Tibial nerve (tissue), 4 donors: Measurements from ENCODE around the gene USP32. TPM values are rescaled to one million over a fixed set of nuclear protein-coding genes. Genes with fewer than 3 reads are reported as not detected.

Experiments
- DNase-seq, 2 donors: peaks; one replicate each; pipeline ENCODE4 v3.0.0-alpha.2; 2019; ENCODE audit warnings: low spot score in 2 of 2
- H3K27ac ChIP-seq, 4 donors: fragments of 200-600 bp; sonication (generic) in 3 of 4; one replicate each; pipeline ENCODE4 v1.5.1; 2017 to 2019; ENCODE audit warnings: mild to moderate bottlenecking in 1 of 4
- H3K27me3 ChIP-seq, 2 donors: fragments of 200-600 bp; sonication (generic) in 1 of 2; one replicate each; pipeline versions ENCODE4 v1.5.1 to v1.6.0; 2017 to 2019
- H3K36me3 ChIP-seq, 3 donors: fragments of 200-600 bp; sonication (generic); one replicate each; pipeline ENCODE4 v1.5.1; 2018 to 2019
- H3K4me1 ChIP-seq, 4 donors: fragments of 200-600 bp; sonication (generic) in 3 of 4; one replicate each; pipeline ENCODE4 v1.5.1; 2017 to 2019
- H3K4me3 ChIP-seq, 4 donors: fragments of 200-600 bp; sonication (generic) in 3 of 4; one replicate each; pipeline ENCODE4 v1.5.1; 2017 to 2019; ENCODE audit warnings: mild to moderate bottlenecking in 1 of 4, moderate library complexity in 1 of 4
- H3K9me3 ChIP-seq, 4 donors: fragments of 200-600 bp; sonication (generic) in 3 of 4; one replicate each; pipeline ENCODE4 v1.5.1; 2017 to 2019
- CTCF ChIP-seq, 5 experiments: fragments of 200-600 bp in 3 of 5; fragments of 450-650 bp in 2 of 5; sonication (generic) in 3 of 5; IDR thresholded peaks; one replicate each; pipeline ENCODE4 v1.5.1; 2016 to 2019; ENCODE audit warnings: antibody characterized with exemption in 5 of 5, mild to moderate bottlenecking in 3 of 5, moderate library complexity in 2 of 5
- EP300 ChIP-seq, 2 donors: sonication (generic); formaldehyde crosslinking; IDR thresholded peaks; one replicate each; pipeline ENCODE4 v1.6.1; 2017; ENCODE audit warnings: antibody characterized with exemption in 2 of 2, mild to moderate bottlenecking in 1 of 2
- POLR2A ChIP-seq, 2 donors: fragments of 450-650 bp; IDR thresholded peaks; one replicate each; pipeline ENCODE4 v1.6.1; 2017; ENCODE audit warnings: antibody characterized with exemption in 2 of 2, mild to moderate bottlenecking in 2 of 2, moderate library complexity in 2 of 2
- WGBS, 2 donors: methylation state at CpG; one replicate each; pipeline ENCODE4 v1.1.5; 2018; 5-methylcytosine and 5-hydroxymethylcytosine counted together
- total RNA-seq, 4 donors: library from RNA; depleted of rRNA; stranded (reverse); fragments of >200 nt; gene quantifications; one replicate each; pipeline ENCODE4 v1.1.0, GENCODE V29; 2016

USP32 gene
- total RNA-seq, 4 donors from 2014 or later = 49.6 to 64.7 (median 56.5) TPM

- Histone ChIP-seq H3K9me3 (no peaks in the 10 kb centered on the region), H3K27ac (no peak overlapping the region), H3K27me3 (peaks cover 0 to 1% of the 10 kb centered on the region in 2 donors), H3K4me3 (no peak overlapping the region), H3K4me1 (peaks cover 0 to 32% (median 5%) of the 10 kb centered on the region in 4 donors), H3K36me3 (no peaks in the 10 kb centered on the region)
- no peak for DNase-seq
- WGBS, 2 donors = 52 to 57% methylated on average over 10 of the region's 10 CpGs
- no peak for TF ChIP-seq CTCF (IDR thresholded peaks at IDR 0.05)
- no peak for TF ChIP-seq EP300 (IDR thresholded peaks at IDR 0.05)
- TF ChIP-seq POLR2A (IDR thresholded peaks at IDR 0.05) = no peak
Observed at GRCh38 chr17:60169921-60170817, 221.8 kb downstream of the USP32 start.

GRCh38 chr17:60168654-60169053, 223.3 kb downstream of the USP32 start:
- Histone ChIP-seq H3K9me3 (no peaks in the 10 kb centered on the region), H3K27me3 (peaks cover 0 to 12% of the 10 kb centered on the region in 2 donors), H3K36me3 (no peaks in the 10 kb centered on the region), H3K4me3 (no peak overlapping the region), H3K27ac (no peak overlapping the region), H3K4me1 (peaks cover 0 to 24% (median 5%) of the 10 kb centered on the region in 4 donors)
- no peak for DNase-seq
- TF ChIP-seq EP300 (IDR thresholded peaks at IDR 0.05) (no peak), POLR2A (IDR thresholded peaks at IDR 0.05) (no peak), CTCF (IDR thresholded peaks at IDR 0.05) (no peak)
- WGBS, 2 donors = 71 to 76% methylated on average over 6 to 7 of the region's 7 CpGs

- no peaks in the 10 kb centered on the region for H3K36me3 ChIP-seq
- 44 to 51% methylated on average over 11 of the region's 11 CpGs for WGBS, 2 donors
- no peak for TF ChIP-seq POLR2A (IDR thresholded peaks at IDR 0.05)
- TF ChIP-seq EP300 (IDR thresholded peaks at IDR 0.05) = no peak
- TF ChIP-seq CTCF (IDR thresholded peaks at IDR 0.05) = no peak
- H3K9me3 ChIP-seq = no peaks in the 10 kb centered on the region
- H3K4me1 ChIP-seq = peaks cover 0 to 19% (median 5%) of the 10 kb centered on the region in 4 donors
- H3K27ac ChIP-seq = no peak overlapping the region
- no peak for DNase-seq
- no peak overlapping the region for H3K4me3 ChIP-seq
- peaks cover 0 to 12% of the 10 kb centered on the region in 2 donors for H3K27me3 ChIP-seq
Observed at GRCh38 chr17:60167065-60167741, 224.7 kb downstream of the USP32 start.

- Histone ChIP-seq H3K27ac (no peak overlapping the region), H3K9me3 (no peaks in the 10 kb centered on the region), H3K4me3 (no peak overlapping the region), H3K4me1 (peaks cover 0 to 24% (median 5%) of the 10 kb centered on the region in 4 donors), H3K27me3 (peaks cover 0 to 24% of the 10 kb centered on the region in 2 donors), H3K36me3 (no peaks in the 10 kb centered on the region)
- no peak for TF ChIP-seq EP300 (IDR thresholded peaks at IDR 0.05)
- no peak for TF ChIP-seq POLR2A (IDR thresholded peaks at IDR 0.05)
- TF ChIP-seq CTCF (IDR thresholded peaks at IDR 0.05) = no peak
- 86 to 88% methylated on average over 5 of the region's 5 CpGs for WGBS, 2 donors
- no peak for DNase-seq
Observed at GRCh38 chr17:60165971-60166370, 226.0 kb downstream of the USP32 start.

GRCh38 chr17:60165223-60165622, 226.7 kb downstream of the USP32 start:
- DNase-seq = no peak
- WGBS, 2 donors = 56 to 61% methylated on average over 5 of the region's 5 CpGs

More at GRCh38 chr17:60165223-60165622, 226.7 kb downstream of the USP32 start:
- H3K4me1 ChIP-seq = peaks cover 0 to 21% (median 3%) of the 10 kb centered on the region in 4 donors
- H3K27me3 ChIP-seq = peaks cover 0 to 28% of the 10 kb centered on the region in 2 donors
- TF ChIP-seq EP300 (IDR thresholded peaks at IDR 0.05) (no peak), POLR2A (IDR thresholded peaks at IDR 0.05) (no peak), CTCF (IDR thresholded peaks at IDR 0.05) (no peak)
- H3K27ac ChIP-seq = no peak overlapping the region
- no peaks in the 10 kb centered on the region for H3K36me3 ChIP-seq
- no peak overlapping the region for H3K4me3 ChIP-seq
- no peaks in the 10 kb centered on the region for H3K9me3 ChIP-seq
